ENCODE data around the gene KCNH2.

- TF ChIP-seq, protein P1, sequence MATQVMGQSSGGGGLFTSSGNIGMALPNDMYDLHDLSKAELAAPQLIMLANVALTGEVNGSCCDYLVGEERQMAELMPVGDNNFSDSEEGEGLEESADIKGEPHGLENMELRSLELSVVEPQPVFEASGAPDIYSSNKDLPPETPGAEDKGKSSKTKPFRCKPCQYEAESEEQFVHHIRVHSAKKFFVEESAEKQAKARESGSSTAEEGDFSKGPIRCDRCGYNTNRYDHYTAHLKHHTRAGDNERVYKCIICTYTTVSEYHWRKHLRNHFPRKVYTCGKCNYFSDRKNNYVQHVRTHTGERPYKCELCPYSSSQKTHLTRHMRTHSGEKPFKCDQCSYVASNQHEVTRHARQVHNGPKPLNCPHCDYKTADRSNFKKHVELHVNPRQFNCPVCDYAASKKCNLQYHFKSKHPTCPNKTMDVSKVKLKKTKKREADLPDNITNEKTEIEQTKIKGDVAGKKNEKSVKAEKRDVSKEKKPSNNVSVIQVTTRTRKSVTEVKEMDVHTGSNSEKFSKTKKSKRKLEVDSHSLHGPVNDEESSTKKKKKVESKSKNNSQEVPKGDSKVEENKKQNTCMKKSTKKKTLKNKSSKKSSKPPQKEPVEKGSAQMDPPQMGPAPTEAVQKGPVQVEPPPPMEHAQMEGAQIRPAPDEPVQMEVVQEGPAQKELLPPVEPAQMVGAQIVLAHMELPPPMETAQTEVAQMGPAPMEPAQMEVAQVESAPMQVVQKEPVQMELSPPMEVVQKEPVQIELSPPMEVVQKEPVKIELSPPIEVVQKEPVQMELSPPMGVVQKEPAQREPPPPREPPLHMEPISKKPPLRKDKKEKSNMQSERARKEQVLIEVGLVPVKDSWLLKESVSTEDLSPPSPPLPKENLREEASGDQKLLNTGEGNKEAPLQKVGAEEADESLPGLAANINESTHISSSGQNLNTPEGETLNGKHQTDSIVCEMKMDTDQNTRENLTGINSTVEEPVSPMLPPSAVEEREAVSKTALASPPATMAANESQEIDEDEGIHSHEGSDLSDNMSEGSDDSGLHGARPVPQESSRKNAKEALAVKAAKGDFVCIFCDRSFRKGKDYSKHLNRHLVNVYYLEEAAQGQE (IDR thresholded peaks at IDR 0.05; ENCODE audit: insufficient read depth in 1 of 2, low read depth in 2 of 2, low read length in 2 of 2), result no peak
- TF ChIP-seq POLR2AphosphoS5 (IDR thresholded peaks at IDR 0.05; ENCODE audit: low read depth, low read length) (no peak), TAF1 (IDR thresholded peaks at IDR 0.05; ENCODE audit: borderline replicate concordance, insufficient read depth, low read length) (no peak), SIN3A (IDR thresholded peaks at IDR 0.05; ENCODE audit: borderline replicate concordance, insufficient read depth, low read length) (no peak), FOXP2 (optimal IDR thresholded peaks at IDR 0.05; ENCODE audit: borderline replicate concordance, extremely low read depth, extremely low read length, insufficient read depth) (no peak)
Observed at GRCh38 chr7:150939466-150939865, 38.7 kb downstream of the KCNH2 start.
